ENCODE data around the gene TMEM86B.

DNA sequence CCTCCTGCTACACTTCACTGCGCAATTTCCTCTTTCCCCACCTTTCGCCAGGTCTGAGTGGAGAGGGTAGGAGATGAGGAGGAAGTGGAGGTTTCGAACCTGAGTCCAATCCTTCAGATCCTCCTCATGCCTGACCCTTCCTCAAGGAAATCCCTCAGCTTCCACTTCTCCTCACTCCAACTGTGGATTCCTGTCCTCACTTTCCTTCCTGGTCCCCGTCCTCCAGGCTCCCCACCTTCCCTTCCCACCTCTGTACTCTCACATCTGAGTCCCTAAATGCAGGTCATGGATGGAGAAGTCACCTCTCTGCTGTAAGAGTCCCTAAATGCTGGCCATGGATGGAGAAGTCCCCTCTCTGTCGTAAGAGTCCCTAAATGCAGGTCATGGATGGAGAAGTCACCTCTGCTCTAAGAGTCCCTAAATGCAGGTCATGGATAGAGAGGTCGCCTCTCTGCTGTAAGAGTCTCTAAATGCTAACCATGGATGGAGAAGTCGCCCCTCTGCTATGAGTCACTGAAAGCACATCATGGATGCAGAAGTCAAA is 3.1 kb downstream of the TMEM86B start:
- TF ChIP-seq EZH2phosphoT487 (IDR thresholded peaks at IDR 0.05; ENCODE audit: insufficient read depth, low read depth) = no peak
- TF ChIP-seq EZH2 (IDR thresholded peaks at IDR 0.05; ENCODE audit: insufficient read depth, poor library complexity, severe bottlenecking) = no peak
